ENCODE results near the gene ANGPT4. TPM values are rescaled to one million over a fixed set of nuclear protein-coding genes. Genes with fewer than 3 reads are reported as not detected.

ANGPT4 gene
- total and polyA plus RNA-seq, 12 donors, result 0.05 to 0.44 (median 0.26) TPM; not detected in 8

DNA sequence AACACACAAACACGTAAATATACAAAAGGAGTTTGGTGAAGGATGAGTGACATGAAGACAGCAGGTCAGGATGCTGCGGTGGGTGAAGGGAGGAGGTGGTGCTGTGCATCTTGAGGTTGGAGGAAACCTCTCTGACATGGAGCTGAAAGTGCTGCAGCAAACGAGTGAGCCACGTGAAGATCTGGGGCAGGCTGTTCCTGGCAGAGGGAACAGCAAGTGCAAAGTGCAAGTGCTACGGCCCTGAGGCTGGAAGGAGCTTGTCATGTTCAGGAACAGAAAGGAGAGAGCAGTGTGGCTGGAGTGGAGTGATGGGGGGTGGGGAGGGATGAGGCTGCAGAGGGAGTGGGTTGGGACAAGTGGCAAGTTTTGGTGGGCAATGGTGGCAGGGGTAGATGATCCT, 24.8 kb upstream of the ANGPT4 start:
- H3K9me3 ChIP-seq, result no peaks in the 10 kb centered on the region
- intact Hi-C loops (cut with DNase I), result loop anchor here in 1 of 10 donors (5.0 kb wide), 1 partner anchor 74 kb away; no protein-coding TSS in a partner anchor
- H3K27me3 ChIP-seq, result peaks cover 0 to 36% (median 18%) of the 10 kb centered on the region in 7 donors
- DNase-seq (no peak), ATAC-seq (no peak)
- no peak overlapping the region for H3K27ac ChIP-seq
- TF ChIP-seq, protein P1, sequence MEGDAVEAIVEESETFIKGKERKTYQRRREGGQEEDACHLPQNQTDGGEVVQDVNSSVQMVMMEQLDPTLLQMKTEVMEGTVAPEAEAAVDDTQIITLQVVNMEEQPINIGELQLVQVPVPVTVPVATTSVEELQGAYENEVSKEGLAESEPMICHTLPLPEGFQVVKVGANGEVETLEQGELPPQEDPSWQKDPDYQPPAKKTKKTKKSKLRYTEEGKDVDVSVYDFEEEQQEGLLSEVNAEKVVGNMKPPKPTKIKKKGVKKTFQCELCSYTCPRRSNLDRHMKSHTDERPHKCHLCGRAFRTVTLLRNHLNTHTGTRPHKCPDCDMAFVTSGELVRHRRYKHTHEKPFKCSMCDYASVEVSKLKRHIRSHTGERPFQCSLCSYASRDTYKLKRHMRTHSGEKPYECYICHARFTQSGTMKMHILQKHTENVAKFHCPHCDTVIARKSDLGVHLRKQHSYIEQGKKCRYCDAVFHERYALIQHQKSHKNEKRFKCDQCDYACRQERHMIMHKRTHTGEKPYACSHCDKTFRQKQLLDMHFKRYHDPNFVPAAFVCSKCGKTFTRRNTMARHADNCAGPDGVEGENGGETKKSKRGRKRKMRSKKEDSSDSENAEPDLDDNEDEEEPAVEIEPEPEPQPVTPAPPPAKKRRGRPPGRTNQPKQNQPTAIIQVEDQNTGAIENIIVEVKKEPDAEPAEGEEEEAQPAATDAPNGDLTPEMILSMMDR (IDR thresholded peaks at IDR 0.05), result no peak
- whole genome bisulfite sequencing, 2 donors, result 59 to 67% methylated on average over 5 of the region's 5 CpGs
- no peak overlapping the region for H3K4me3 ChIP-seq
- no peaks in the 10 kb centered on the region for H3K36me3 ChIP-seq
- H3K4me1 ChIP-seq, result no peaks in the 10 kb centered on the region

DNA sequence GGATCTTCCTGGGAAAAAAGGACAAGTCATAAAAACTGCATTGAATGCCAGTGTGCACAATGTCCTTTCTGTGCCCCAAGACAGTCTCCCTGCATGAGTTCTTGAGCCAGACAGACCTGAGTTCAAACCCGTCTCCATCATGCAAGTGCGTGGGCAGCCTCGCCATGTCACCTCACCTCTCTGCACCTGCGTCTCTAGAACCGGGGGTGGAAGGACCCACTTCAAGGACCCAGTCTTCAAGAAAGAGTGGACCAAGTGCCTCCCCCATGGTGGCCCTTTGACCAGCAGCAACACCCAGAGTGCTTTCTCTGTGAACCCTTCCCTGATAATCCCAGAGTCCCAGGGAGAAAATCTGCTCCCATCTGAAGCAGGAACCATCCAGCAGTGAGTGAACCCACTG, 23.5 kb upstream of the ANGPT4 start:
- intact Hi-C loops (cut with DNase I), result loop anchor here in 1 of 10 donors (5.0 kb wide), 1 partner anchor 72 kb away; no protein-coding TSS in a partner anchor
- Histone ChIP-seq H3K27ac (no peak overlapping the region), H3K9me3 (no peaks in the 10 kb centered on the region), H3K27me3 (peaks cover 0 to 25% (median 14%) of the 10 kb centered on the region in 7 donors), H3K36me3 (no peaks in the 10 kb centered on the region), H3K4me1 (no peaks in the 10 kb centered on the region), H3K4me3 (no peak overlapping the region)
- TF ChIP-seq, protein P1 (IDR thresholded peaks at IDR 0.05), result no peak
- no peak for DNase-seq
- 90 to 94% methylated on average over 5 of the region's 5 CpGs for WGBS, 2 donors
- ATAC-seq, result no peak

DNA sequence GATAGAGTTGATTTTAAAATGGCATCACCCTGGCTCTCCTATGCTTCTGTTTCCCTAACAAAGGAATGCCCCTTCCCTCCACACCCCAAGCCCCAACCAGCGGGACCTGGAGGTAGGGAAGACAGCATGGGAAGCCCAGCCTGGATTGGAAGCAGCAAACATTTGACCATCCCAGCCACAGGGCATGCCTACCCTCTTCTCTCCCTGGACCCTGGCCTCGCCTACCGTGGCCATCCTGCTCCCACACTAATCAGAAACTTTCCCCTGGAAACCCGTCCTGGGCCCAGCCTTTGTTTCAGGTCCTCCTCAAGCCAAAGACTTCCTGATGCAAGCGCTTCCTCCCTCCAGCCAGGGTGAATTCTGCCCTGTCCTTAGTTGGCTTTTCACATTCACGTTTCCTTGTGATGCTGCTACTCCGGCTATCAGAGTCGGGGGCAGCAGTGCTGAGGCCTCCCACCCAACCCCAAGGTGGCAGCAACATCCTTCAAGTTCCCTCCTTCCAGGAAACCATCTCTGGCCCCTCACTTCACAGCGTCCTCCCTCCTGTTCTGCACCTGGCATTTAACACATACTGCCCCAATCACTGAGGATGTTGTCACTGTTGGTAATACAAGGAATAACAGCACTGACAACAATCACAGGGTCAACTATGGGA, 18.2 kb upstream of the ANGPT4 start:
- WGBS, 2 donors, result 57 to 60% methylated on average over 9 of the region's 9 CpGs
- Histone ChIP-seq H3K36me3 (no peaks in the 10 kb centered on the region), H3K4me1 (no peaks in the 10 kb centered on the region), H3K9me3 (peaks cover 0 to 36% (median 17%) of the 10 kb centered on the region in 11 donors), H3K4me3 (no peak overlapping the region), H3K27me3 (peaks cover 0 to 9% (median 0%) of the 10 kb centered on the region in 7 donors), H3K27ac (no peak overlapping the region)
- DNase-seq, result no peak
- ATAC-seq, result no peak
- intact Hi-C loops (cut with DNase I), result no loop called here
- TF ChIP-seq, protein P1 (IDR thresholded peaks at IDR 0.05), result no peak

DNA sequence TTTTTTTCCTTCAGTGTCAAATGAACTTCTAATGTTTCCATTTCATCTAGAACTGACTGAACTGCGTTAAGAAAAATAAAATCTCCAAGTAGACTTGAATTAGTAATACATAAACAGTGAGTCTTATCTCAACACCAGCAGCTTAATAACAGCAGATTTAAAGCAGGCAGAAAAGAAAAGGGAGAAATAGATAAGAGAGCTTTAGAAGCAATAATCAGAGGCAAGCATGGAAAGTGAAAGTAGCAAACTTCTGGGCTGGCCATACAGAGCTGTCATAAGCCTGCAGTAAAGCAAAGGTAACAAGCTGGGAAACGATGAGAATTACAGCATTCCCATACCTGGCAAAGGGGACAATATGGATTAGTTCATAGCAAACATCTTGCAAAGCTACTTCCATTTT, 16.9 kb upstream of the ANGPT4 start:
- no peak for ATAC-seq
- H3K9me3 ChIP-seq, result peaks cover 0 to 36% (median 17%) of the 10 kb centered on the region in 11 donors
- 90 to 91% methylated on average over 2 of the region's 2 CpGs for WGBS, 2 donors
- peaks cover 0 to 10% (median 0%) of the 10 kb centered on the region in 7 donors for H3K27me3 ChIP-seq
- no peak overlapping the region for H3K27ac ChIP-seq
- H3K4me3 ChIP-seq, result no peak overlapping the region
- intact Hi-C loops (cut with DNase I), result no loop called here
- no peak for DNase-seq
- H3K4me1 ChIP-seq, result no peaks in the 10 kb centered on the region
- no peaks in the 10 kb centered on the region for H3K36me3 ChIP-seq
- TF ChIP-seq, protein P1 (IDR thresholded peaks at IDR 0.05), result no peak
